ENCODE data around the gene ARID1B.

DNA sequence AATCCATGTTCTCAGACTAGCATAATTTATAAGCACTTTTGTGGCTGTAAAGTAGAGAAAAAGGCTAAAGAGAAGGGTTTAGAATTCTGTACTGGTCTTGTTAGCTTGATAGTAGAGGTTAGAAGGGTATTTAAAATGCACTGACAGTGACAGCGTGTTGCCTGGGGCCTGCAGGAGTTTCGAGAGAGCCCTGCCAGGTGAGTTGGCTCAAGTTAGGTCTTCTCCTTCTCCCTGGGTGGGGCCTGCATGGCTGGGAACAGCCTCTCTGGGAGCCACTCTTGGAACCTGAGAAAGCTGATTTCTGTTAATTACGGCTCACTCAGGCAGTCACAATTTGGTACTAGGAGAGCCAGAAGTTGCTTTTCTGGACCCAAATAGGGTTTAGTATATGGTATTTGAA, 103.7 kb downstream of the ARID1B start:
- no peak for TF ChIP-seq GATA2 (IDR thresholded peaks at IDR 0.05; ENCODE audit: low read depth, low read length)
- no peak for TF ChIP-seq GATA3 (IDR thresholded peaks at IDR 0.05; ENCODE audit: low read depth, low read length)
